Gastroesophageal sphincter (tissue), 3 donors: ENCODE measurements around the gene ADAMTS9.

Source experiments
- POLR2A ChIP-seq, 2 donors: fragments of 450-650 bp; IDR thresholded peaks; one replicate each; pipeline ENCODE4 v1.6.1; 2017; ENCODE audit warnings: antibody characterized with exemption in 2 of 2, mild to moderate bottlenecking in 2 of 2, moderate library complexity in 1 of 2
- TF ChIP-seq, protein P1 (sequence below), 4 experiments: fragments of 200-600 bp in 2 of 4; fragments of 450-650 bp in 2 of 4; sonication (generic) in 1 of 4; IDR thresholded peaks; one replicate each; pipeline ENCODE4 v1.5.1; 2017 to 2019; ENCODE audit warnings: antibody characterized with exemption in 4 of 4, mild to moderate bottlenecking in 2 of 4, moderate library complexity in 2 of 4

DNA sequence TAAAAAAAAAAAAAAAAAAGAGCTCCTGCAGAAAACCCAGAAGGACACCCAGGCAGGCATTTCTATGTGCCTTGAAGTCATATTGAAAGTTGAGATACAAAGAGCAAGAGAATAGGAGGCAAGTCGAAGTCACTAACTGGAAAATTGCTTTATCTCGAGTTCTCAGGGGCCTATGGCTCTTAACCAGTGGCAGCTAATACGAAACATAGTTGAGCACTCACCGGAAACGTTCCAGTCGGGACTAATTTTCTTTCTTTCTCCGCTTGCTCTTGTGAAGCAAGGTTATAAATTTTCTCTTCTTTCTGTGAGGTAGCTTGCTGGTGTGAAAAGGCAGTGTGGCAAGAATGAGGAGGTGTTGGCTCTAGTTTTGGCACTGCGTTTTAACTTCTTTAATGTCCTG, 181.5 kb downstream of the ADAMTS9 start:
- no peak for TF ChIP-seq POLR2A (IDR thresholded peaks at IDR 0.05)
- TF ChIP-seq, protein P1, sequence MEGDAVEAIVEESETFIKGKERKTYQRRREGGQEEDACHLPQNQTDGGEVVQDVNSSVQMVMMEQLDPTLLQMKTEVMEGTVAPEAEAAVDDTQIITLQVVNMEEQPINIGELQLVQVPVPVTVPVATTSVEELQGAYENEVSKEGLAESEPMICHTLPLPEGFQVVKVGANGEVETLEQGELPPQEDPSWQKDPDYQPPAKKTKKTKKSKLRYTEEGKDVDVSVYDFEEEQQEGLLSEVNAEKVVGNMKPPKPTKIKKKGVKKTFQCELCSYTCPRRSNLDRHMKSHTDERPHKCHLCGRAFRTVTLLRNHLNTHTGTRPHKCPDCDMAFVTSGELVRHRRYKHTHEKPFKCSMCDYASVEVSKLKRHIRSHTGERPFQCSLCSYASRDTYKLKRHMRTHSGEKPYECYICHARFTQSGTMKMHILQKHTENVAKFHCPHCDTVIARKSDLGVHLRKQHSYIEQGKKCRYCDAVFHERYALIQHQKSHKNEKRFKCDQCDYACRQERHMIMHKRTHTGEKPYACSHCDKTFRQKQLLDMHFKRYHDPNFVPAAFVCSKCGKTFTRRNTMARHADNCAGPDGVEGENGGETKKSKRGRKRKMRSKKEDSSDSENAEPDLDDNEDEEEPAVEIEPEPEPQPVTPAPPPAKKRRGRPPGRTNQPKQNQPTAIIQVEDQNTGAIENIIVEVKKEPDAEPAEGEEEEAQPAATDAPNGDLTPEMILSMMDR (IDR thresholded peaks at IDR 0.05): no peak
